Measurements from ENCODE around the gene CARS1. TPM values are rescaled to one million over a fixed set of nuclear protein-coding genes. Genes with fewer than 3 reads are reported as not detected.

The CARS1 gene
- total and polyA plus RNA-seq, 2 experiments from 2014 or later, result 72.9 to 95.9 TPM

DNA sequence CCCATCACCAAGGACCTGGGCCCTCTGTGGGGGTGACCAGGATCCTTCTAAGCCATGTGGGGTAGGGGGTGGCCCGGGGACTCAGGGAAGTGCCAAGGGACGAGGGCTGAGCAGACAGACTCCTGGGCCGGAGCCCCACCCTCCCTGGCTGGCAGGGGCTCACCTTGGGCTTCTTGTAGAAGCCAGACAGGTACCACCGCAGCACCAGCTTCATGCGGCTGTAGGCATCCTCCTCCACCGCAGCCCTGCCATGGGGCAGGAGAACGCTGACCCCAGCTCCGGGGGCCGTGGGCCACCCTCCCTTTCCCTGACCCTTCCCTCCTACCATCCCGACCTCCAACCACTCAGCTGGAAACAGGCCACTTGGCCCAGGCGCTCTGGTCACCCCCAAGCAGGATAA, 45.9 kb upstream of the CARS1 start:
- no peak overlapping the region for H3K4me3 Mint-ChIP-seq
- no peaks in the 10 kb centered on the region for H3F3A ChIP-seq (replicated peaks; ENCODE audit: low read depth)
- no peak for DNase-seq (ENCODE audit: low spot score)
- H3K36me3 Mint-ChIP-seq (ENCODE audit: low read depth), result no peaks in the 10 kb centered on the region
- ATAC-seq, result no peak
- H3K9me2 ChIP-seq (ENCODE audit: insufficient read depth), result no peaks in the 10 kb centered on the region
- H2AFZ ChIP-seq, result no peak overlapping the region
- H3K36me3 ChIP-seq (ENCODE audit: insufficient read depth), result no peaks in the 10 kb centered on the region
- no peak overlapping the region for H3K27ac Mint-ChIP-seq
- no peak overlapping the region for H3K4me3 ChIP-seq
- no peak overlapping the region for H3K27ac ChIP-seq (ENCODE audit: low read depth)
- no peaks in the 10 kb centered on the region for H3K9me3 Mint-ChIP-seq
- no peaks in the 10 kb centered on the region for H4K20me1 ChIP-seq (replicated peaks; ENCODE audit: insufficient read depth)
- H3K27me3 ChIP-seq (ENCODE audit: insufficient read depth), result no peaks in the 10 kb centered on the region
- no peaks in the 10 kb centered on the region for H3K4me1 ChIP-seq (ENCODE audit: insufficient read depth)
- TF ChIP-seq JUNB (IDR thresholded peaks at IDR 0.05; ENCODE audit: unreplicated experiment) (no peak), ZNF114 (CRISPR knock-in tag; IDR thresholded peaks at IDR 0.05) (no peak), NANOG (IDR thresholded peaks at IDR 0.05; ENCODE audit: borderline replicate concordance) (no peak), EZH2phosphoT487 (IDR thresholded peaks at IDR 0.05; ENCODE audit: unreplicated experiment) (no peak), STAT1 (IDR thresholded peaks at IDR 0.05; ENCODE audit: unreplicated experiment) (no peak), EZH2 (IDR thresholded peaks at IDR 0.05; ENCODE audit: low read depth, unreplicated experiment) (no peak), CREB1 (CRISPR knock-in tag; IDR thresholded peaks at IDR 0.05; ENCODE audit: low read depth) (no peak), ZNF331 (CRISPR knock-in tag; IDR thresholded peaks at IDR 0.05; ENCODE audit: low read depth) (no peak), POLR2AphosphoS5 (IDR thresholded peaks at IDR 0.05; ENCODE audit: low read depth) (no peak)
- TF ChIP-seq, protein P1, sequence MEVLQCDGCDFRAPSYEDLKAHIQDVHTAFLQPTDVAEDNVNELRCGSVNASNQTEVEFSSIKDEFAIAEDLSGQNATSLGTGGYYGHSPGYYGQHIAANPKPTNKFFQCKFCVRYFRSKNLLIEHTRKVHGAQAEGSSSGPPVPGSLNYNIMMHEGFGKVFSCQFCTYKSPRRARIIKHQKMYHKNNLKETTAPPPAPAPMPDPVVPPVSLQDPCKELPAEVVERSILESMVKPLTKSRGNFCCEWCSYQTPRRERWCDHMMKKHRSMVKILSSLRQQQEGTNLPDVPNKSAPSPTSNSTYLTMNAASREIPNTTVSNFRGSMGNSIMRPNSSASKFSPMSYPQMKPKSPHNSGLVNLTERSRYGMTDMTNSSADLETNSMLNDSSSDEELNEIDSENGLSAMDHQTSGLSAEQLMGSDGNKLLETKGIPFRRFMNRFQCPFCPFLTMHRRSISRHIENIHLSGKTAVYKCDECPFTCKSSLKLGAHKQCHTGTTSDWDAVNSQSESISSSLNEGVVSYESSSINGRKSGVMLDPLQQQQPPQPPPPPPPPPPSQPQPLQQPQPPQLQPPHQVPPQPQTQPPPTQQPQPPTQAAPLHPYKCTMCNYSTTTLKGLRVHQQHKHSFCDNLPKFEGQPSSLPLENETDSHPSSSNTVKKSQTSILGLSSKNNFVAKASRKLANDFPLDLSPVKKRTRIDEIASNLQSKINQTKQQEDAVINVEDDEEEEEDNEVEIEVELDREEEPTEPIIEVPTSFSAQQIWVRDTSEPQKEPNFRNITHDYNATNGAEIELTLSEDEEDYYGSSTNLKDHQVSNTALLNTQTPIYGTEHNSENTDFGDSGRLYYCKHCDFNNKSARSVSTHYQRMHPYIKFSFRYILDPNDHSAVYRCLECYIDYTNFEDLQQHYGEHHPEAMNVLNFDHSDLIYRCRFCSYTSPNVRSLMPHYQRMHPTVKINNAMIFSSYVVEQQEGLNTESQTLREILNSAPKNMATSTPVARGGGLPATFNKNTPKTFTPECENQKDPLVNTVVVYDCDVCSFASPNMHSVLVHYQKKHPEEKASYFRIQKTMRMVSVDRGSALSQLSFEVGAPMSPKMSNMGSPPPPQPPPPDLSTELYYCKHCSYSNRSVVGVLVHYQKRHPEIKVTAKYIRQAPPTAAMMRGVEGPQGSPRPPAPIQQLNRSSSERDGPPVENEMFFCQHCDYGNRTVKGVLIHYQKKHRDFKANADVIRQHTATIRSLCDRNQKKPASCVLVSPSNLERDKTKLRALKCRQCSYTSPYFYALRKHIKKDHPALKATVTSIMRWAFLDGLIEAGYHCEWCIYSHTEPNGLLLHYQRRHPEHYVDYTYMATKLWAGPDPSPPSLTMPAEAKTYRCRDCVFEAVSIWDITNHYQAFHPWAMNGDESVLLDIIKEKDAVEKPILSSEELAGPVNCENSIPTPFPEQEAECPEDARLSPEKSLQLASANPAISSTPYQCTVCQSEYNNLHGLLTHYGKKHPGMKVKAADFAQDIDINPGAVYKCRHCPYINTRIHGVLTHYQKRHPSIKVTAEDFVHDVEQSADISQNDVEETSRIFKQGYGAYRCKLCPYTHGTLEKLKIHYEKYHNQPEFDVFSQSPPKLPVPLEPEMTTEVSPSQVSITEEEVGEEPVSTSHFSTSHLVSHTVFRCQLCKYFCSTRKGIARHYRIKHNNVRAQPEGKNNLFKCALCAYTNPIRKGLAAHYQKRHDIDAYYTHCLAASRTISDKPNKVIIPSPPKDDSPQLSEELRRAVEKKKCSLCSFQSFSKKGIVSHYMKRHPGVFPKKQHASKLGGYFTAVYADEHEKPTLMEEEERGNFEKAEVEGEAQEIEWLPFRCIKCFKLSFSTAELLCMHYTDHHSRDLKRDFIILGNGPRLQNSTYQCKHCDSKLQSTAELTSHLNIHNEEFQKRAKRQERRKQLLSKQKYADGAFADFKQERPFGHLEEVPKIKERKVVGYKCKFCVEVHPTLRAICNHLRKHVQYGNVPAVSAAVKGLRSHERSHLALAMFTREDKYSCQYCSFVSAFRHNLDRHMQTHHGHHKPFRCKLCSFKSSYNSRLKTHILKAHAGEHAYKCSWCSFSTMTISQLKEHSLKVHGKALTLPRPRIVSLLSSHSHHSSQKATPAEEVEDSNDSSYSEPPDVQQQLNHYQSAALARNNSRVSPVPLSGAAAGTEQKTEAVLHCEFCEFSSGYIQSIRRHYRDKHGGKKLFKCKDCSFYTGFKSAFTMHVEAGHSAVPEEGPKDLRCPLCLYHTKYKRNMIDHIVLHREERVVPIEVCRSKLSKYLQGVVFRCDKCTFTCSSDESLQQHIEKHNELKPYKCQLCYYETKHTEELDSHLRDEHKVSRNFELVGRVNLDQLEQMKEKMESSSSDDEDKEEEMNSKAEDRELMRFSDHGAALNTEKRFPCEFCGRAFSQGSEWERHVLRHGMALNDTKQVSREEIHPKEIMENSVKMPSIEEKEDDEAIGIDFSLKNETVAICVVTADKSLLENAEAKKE (CRISPR knock-in tag; IDR thresholded peaks at IDR 0.05), result no peak
- TF ChIP-seq, protein P2, sequence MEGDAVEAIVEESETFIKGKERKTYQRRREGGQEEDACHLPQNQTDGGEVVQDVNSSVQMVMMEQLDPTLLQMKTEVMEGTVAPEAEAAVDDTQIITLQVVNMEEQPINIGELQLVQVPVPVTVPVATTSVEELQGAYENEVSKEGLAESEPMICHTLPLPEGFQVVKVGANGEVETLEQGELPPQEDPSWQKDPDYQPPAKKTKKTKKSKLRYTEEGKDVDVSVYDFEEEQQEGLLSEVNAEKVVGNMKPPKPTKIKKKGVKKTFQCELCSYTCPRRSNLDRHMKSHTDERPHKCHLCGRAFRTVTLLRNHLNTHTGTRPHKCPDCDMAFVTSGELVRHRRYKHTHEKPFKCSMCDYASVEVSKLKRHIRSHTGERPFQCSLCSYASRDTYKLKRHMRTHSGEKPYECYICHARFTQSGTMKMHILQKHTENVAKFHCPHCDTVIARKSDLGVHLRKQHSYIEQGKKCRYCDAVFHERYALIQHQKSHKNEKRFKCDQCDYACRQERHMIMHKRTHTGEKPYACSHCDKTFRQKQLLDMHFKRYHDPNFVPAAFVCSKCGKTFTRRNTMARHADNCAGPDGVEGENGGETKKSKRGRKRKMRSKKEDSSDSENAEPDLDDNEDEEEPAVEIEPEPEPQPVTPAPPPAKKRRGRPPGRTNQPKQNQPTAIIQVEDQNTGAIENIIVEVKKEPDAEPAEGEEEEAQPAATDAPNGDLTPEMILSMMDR (conservative IDR thresholded peaks at IDR 0.05; ENCODE audit: low read depth in 2 of 2), result no peak
- TF ChIP-seq, protein P3, sequence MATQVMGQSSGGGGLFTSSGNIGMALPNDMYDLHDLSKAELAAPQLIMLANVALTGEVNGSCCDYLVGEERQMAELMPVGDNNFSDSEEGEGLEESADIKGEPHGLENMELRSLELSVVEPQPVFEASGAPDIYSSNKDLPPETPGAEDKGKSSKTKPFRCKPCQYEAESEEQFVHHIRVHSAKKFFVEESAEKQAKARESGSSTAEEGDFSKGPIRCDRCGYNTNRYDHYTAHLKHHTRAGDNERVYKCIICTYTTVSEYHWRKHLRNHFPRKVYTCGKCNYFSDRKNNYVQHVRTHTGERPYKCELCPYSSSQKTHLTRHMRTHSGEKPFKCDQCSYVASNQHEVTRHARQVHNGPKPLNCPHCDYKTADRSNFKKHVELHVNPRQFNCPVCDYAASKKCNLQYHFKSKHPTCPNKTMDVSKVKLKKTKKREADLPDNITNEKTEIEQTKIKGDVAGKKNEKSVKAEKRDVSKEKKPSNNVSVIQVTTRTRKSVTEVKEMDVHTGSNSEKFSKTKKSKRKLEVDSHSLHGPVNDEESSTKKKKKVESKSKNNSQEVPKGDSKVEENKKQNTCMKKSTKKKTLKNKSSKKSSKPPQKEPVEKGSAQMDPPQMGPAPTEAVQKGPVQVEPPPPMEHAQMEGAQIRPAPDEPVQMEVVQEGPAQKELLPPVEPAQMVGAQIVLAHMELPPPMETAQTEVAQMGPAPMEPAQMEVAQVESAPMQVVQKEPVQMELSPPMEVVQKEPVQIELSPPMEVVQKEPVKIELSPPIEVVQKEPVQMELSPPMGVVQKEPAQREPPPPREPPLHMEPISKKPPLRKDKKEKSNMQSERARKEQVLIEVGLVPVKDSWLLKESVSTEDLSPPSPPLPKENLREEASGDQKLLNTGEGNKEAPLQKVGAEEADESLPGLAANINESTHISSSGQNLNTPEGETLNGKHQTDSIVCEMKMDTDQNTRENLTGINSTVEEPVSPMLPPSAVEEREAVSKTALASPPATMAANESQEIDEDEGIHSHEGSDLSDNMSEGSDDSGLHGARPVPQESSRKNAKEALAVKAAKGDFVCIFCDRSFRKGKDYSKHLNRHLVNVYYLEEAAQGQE (IDR thresholded peaks at IDR 0.05; ENCODE audit: unreplicated experiment), result no peak
- TF ChIP-seq, protein P4, sequence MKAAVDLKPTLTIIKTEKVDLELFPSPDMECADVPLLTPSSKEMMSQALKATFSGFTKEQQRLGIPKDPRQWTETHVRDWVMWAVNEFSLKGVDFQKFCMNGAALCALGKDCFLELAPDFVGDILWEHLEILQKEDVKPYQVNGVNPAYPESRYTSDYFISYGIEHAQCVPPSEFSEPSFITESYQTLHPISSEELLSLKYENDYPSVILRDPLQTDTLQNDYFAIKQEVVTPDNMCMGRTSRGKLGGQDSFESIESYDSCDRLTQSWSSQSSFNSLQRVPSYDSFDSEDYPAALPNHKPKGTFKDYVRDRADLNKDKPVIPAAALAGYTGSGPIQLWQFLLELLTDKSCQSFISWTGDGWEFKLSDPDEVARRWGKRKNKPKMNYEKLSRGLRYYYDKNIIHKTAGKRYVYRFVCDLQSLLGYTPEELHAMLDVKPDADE (IDR thresholded peaks at IDR 0.05), result no peak
- peaks cover 10% of the 10 kb centered on the region for H3K4me1 Mint-ChIP-seq
- H3K27me3 Mint-ChIP-seq (ENCODE audit: insufficient read depth, low read depth, poor library complexity), result peaks cover 6% of the 10 kb centered on the region
- H3K79me2 ChIP-seq (replicated peaks; ENCODE audit: insufficient read depth), result no peaks in the 10 kb centered on the region
- H3K4me2 ChIP-seq, result no peak overlapping the region

All from GM23338 (cell line).